ENCODE measurements around the gene NRSN2.
"Not testable (repeated sequence)": the region's sequence is repeated elsewhere in the genome, so short reads cannot be mapped to it uniquely, and the experiment has no call there.

The NRSN2 gene

GRCh38 chr20:354298-354977 lies 7.5 kb downstream of the NRSN2 start:
- DNase-seq (ENCODE audit: low read depth in 2 of 2) = peak; percentile 64 to 67

- not testable (repeated sequence) for DNase-seq (ENCODE audit: low read depth in 2 of 2)
These were observed 9.2 kb downstream of the NRSN2 start for GRCh38 chr20:356154-356553.

- no peak for DNase-seq (ENCODE audit: low read depth in 2 of 2)
These were observed 9.8 kb downstream of the NRSN2 start for GRCh38 chr20:356745-357144.

GRCh38 chr20:358891-359555 lies 12.1 kb downstream of the NRSN2 start:
- no peak for DNase-seq (ENCODE audit: low read depth in 2 of 2)

GRCh38 chr20:361561-361960 lies 14.7 kb downstream of the NRSN2 start:
- DNase-seq (ENCODE audit: low read depth in 2 of 2) = no peak

- DNase-seq (ENCODE audit: low read depth in 2 of 2) = no peak
These were observed 15.7 kb downstream of the NRSN2 start for GRCh38 chr20:362271-363254.

GRCh38 chr20:363319-364078 lies 16.6 kb downstream of the NRSN2 start:
- no peak for DNase-seq (ENCODE audit: low read depth in 2 of 2)

GRCh38 chr20:364905-365794 lies 18.2 kb downstream of the NRSN2 start:
- DNase-seq (ENCODE audit: low read depth in 2 of 2) = no peak

GRCh38 chr20:366041-366718 lies 19.3 kb downstream of the NRSN2 start:
- no peak for DNase-seq (ENCODE audit: low read depth in 2 of 2)

GRCh38 chr20:366719-367485 lies 20.0 kb downstream of the NRSN2 start:
- no peak for DNase-seq (ENCODE audit: low read depth in 2 of 2)

- DNase-seq (ENCODE audit: low read depth in 2 of 2) = no peak
These were observed 20.6 kb downstream of the NRSN2 start for GRCh38 chr20:367486-367887.

GRCh38 chr20:368915-369314 lies 22.0 kb downstream of the NRSN2 start:
- no peak for DNase-seq (ENCODE audit: low read depth in 2 of 2)

GRCh38 chr20:370151-370600 lies 23.3 kb downstream of the NRSN2 start:
- DNase-seq (ENCODE audit: low read depth in 2 of 2) = no peak

GRCh38 chr20:370977-371754 lies 24.3 kb downstream of the NRSN2 start:
- no peak for DNase-seq (ENCODE audit: low read depth in 2 of 2)

- DNase-seq (ENCODE audit: low read depth in 2 of 2) = no peak
These were observed 25.0 kb downstream of the NRSN2 start for GRCh38 chr20:371755-372542.

GRCh38 chr20:372543-373082 lies 25.7 kb downstream of the NRSN2 start:
- not testable (repeated sequence) for DNase-seq (ENCODE audit: low read depth in 2 of 2)

GRCh38 chr20:373171-373890 lies 26.4 kb downstream of the NRSN2 start:
- DNase-seq (ENCODE audit: low read depth in 2 of 2) = no peak

Measured in stimulated activated CD8-positive, alpha-beta memory T cell treated with anti-CD3 and anti-CD28 coated beads, Interleukin-2, amount 100 ng/mL, for 1 hour (primary cell).